Measurements from ENCODE around the gene NPR1. TPM values are rescaled to one million over a fixed set of nuclear protein-coding genes. Genes with fewer than 3 reads are reported as not detected.
"Not testable (repeated sequence)": the region's sequence is repeated elsewhere in the genome, so short reads cannot be mapped to it uniquely, and the experiment has no call there.

The NPR1 gene
- total and polyA plus RNA-seq, 7 donors: 4.5 to 11.1 (median 8.5) TPM

DNA sequence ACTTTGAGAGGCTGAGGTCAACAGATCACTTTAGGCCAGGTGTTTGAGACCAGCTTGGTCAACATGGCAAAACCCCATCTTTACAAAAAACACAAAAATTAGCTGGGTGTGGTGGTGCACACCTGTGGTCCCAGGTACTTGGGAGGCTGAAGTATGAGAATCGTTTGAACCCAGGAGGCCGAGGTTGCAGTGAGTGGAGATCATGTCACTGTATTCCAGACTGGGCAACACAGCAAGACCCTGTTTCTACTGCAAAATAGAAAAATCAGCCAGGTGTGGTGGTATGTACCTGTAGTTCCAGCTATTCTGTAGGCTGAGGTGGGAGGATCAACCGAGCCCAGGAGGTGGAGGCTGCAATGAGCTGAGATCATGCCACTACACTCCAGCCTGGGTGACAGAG, 45.2 kb downstream of the NPR1 start:
- Histone ChIP-seq H3K27me3 (ENCODE audit: insufficient read depth in 3 of 3, low read length in 2 of 3) (no peaks in the 10 kb centered on the region), H3K4me1 (no peaks in the 10 kb centered on the region), H3K36me3 (ENCODE audit: insufficient read depth in 1 of 2, low read depth in 1 of 2) (no peaks in the 10 kb centered on the region), H3K9me3 (no peaks in the 10 kb centered on the region), H3K27ac (no peak overlapping the region), H3K4me3 (no peak overlapping the region)
- WGBS, 3 donors: 85 to 87% (median 87%) methylated on average over 3 of the region's 3 CpGs
- DNase-seq: no peak
- ATAC-seq: no peak
- TF ChIP-seq, protein P1, sequence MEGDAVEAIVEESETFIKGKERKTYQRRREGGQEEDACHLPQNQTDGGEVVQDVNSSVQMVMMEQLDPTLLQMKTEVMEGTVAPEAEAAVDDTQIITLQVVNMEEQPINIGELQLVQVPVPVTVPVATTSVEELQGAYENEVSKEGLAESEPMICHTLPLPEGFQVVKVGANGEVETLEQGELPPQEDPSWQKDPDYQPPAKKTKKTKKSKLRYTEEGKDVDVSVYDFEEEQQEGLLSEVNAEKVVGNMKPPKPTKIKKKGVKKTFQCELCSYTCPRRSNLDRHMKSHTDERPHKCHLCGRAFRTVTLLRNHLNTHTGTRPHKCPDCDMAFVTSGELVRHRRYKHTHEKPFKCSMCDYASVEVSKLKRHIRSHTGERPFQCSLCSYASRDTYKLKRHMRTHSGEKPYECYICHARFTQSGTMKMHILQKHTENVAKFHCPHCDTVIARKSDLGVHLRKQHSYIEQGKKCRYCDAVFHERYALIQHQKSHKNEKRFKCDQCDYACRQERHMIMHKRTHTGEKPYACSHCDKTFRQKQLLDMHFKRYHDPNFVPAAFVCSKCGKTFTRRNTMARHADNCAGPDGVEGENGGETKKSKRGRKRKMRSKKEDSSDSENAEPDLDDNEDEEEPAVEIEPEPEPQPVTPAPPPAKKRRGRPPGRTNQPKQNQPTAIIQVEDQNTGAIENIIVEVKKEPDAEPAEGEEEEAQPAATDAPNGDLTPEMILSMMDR (IDR thresholded peaks at IDR 0.05): no peak
- intact Hi-C loops (cut with DNase I): no loop called here

DNA sequence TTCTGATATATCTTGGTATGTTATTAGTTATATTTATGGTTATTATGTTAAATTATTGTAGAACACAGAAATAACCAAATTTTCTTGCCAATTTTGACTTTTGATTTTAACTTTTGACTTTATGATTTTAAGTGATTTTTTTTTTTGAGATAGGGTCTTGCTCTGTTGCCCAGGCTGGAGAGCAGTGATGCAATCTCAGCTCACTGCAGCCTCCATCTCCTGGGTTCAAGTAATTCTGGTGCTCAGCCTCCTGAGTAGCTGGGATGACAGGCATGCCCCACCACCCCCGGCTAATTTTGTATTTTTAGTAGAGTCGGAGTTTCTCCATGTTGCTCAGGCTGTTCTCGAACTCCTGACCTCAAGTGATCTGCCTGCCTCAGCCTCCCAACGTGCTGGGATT, 46.1 kb downstream of the NPR1 start:
- not testable (repeated sequence) for H3K27me3 ChIP-seq (ENCODE audit: insufficient read depth in 3 of 3, low read length in 2 of 3); H3K4me3 ChIP-seq
- 72 to 78% (median 72%) methylated on average over 4 of the region's 4 CpGs for WGBS, 3 donors

DNA sequence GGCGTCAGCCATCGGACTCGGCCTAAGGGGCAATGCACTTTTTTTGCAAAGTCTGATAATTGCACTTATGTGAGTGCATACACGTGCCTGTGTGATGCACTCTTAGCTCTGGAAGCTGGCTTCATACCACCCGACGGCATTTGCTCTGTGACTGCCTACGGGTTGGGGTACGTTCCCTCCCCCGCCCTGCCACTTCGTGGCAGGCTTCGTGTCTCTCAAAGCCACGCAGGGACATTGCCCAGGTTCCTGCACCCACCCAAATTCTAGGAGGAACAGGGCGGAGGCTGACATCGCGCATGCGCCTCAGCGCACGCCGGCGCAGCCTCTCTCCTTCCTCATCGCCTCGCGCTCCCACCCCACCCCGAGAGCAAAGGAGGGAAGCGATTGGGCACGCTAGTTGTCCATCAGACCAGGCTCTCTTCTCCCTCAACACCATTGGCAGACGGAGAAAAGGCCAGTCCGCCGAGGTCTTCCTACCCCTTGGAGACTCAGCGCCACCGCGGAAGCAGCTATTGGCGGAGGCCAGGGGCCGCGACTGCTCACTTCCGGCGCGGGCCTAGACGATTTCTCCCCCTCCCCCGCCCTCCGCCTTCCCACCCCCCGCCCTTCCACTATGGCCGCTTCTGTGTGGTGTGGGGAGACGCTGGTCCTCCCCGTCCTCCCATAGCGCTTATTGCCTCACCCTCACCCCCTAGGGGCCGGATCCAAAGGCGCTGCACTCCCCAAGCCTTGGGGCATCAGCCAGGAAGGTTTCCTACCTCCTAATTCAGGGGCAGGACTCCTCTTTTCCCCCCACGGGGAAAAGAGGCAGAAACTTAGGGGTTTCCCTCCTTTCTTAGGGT, 49.2 kb downstream of the NPR1 start, which contains the start of gene INTS3:
TSS of gene INTS3 (plus strand) at position 588 of the 842 bp plus-strand sequence. CDS start 585 bp downstream, outside the sequence.
- H3K4me3 ChIP-seq: peak within 1 kb of the TSS; percentile 99
- H3K27me3 ChIP-seq (ENCODE audit: insufficient read depth in 3 of 3, low read length in 2 of 3): no peaks in the 10 kb centered on the region
- TF ChIP-seq, protein P1 (IDR thresholded peaks at IDR 0.05): no peak
- peaks cover 19% of the 10 kb centered on the region for H3K4me1 ChIP-seq
- 1% methylated on average over 34 to 49 of the region's 49 CpGs for WGBS, 3 donors
- H3K9me3 ChIP-seq: no peaks in the 10 kb centered on the region
- peak within 1 kb of the TSS; percentile 99 for H3K27ac ChIP-seq
- peaks cover 0 to 9% of the 10 kb centered on the region in 2 donors for H3K36me3 ChIP-seq (ENCODE audit: insufficient read depth in 1 of 2, low read depth in 1 of 2)
- intact Hi-C loops (cut with DNase I): no loop called here
- DNase-seq (peak; percentile 100), ATAC-seq (peak; percentile 99 to 100 (median 100))

More for the DNA sequence above, 46.1 kb downstream of the NPR1 start:
- H3K4me1 ChIP-seq; ATAC-seq; H3K27ac ChIP-seq; DNase-seq; intact Hi-C loops (cut with DNase I); H3K36me3 ChIP-seq (ENCODE audit: insufficient read depth in 1 of 2, low read depth in 1 of 2); H3K9me3 ChIP-seq: not testable (repeated sequence)

DNA sequence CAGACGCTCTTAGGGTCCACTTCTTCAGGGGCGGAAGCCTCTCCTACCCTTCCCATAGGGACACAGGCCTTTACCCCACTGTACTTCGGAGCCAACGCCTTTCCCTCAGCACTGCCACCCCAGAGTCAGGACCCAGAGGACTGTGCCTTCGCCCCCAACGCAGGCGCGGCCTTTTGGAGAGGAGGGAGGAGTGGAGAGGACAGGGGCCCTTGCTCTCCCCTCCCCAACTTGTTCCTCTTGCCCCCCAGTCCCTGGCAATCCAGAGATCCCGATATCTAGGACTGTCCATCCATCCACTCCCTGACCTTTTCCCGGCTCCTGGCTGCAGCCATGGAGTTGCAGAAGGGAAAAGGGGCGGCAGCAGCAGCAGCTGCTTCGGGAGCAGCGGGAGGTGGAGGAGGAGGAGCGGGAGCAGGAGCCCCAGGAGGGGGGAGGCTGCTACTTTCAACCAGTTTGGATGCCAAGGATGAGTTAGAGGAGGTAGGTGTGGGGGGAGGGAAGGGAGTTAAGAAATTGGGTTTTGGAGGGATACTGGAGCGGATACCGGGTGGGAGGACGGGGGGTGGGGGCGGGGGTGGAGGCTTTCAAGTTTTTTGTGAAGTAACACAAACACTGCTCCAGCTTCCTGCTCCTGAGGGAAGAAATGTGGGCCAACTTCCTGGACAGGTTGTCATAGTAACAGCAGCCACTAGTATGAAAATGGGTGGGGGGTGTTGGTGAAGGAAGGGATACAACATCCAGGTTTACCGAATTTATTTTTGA, 50.0 kb downstream of the NPR1 start:
- H3K4me3 ChIP-seq: peak overlapping the region; percentile 99
- H3K4me1 ChIP-seq: peaks cover 19% of the 10 kb centered on the region
- no peaks in the 10 kb centered on the region for H3K27me3 ChIP-seq (ENCODE audit: insufficient read depth in 3 of 3, low read length in 2 of 3)
- WGBS, 3 donors: 0 to 1% (median 0%) methylated on average over 18 to 19 of the region's 19 CpGs
- peak; percentile 63 to 68 for DNase-seq
- peaks cover 0 to 13% of the 10 kb centered on the region in 2 donors for H3K36me3 ChIP-seq (ENCODE audit: insufficient read depth in 1 of 2, low read depth in 1 of 2)
- ATAC-seq: peak; percentile 19 to 51 (median 28)
- TF ChIP-seq, protein P1 (IDR thresholded peaks at IDR 0.05): no peak
- H3K27ac ChIP-seq: peak overlapping the region; percentile 99
- intact Hi-C loops (cut with DNase I): no loop called here
- no peaks in the 10 kb centered on the region for H3K9me3 ChIP-seq
